HCT116 (cell line): ENCODE results near the gene SHANK3. TPM values are rescaled to one million over a fixed set of nuclear protein-coding genes. Genes with fewer than 3 reads are reported as not detected.

Experiments
- ATAC-seq: fragments of 200-7000 bp; cut with Tn5 transposase; 2 replicates; pipeline ENCODE4 v1.9.1; 2020; ENCODE audit warnings: mild to moderate bottlenecking, moderate library complexity
- BruUV-seq: library from RNA; stranded (reverse); fragments of 400-500 nt; replicated peaks from 2 replicates; lab custom pipeline; 2021; lab: Mats Ljungman, UMichigan
- CTCF ChIA-PET: fragments of 300-600 bp; sonication (Branson Sonifier 250); formaldehyde crosslinking; loops from one replicate; lab custom pipeline; 2021; ENCODE audit warnings: antibody characterized with exemption; lab: Charles Lee
- POLR2A ChIA-PET: fragments of 300-600, 350-600 bp; sonication (Branson Sonifier 250); formaldehyde crosslinking; loops from one replicate; lab custom pipeline; 2021; ENCODE audit warnings: antibody characterized with exemption; lab: Charles Lee
- RAD21 ChIA-PET, 2 experiments: fragments of 300-600 bp; sonication (Branson Sonifier 250); formaldehyde crosslinking; loops; one replicate each; lab custom pipeline; 2023; ENCODE audit warnings: low total read pairs in 2 of 2; ENCODE audit not compliant: uncharacterized antibody in 2 of 2, unreplicated experiment in 2 of 2, low non-redundant PET in 1 of 2; lab: Charles Lee
- DNase-seq: peaks from one replicate; pipeline ENCODE4 v3.0.0-alpha.2; 2010; ENCODE audit warnings: low read depth, low spot score
- H2AFZ ChIP-seq: fragments of 200-600 bp; shearing (Covaris generic), sonication (generic); 2 replicates; pipeline ENCODE4 v1.6.1; 2017; ENCODE audit warnings: low read depth, mixed run types, mixed read lengths, antibody characterized with exemption, low read length; ENCODE audit not compliant: poor library complexity, severe bottlenecking
- H3K27ac ChIP-seq: 2 replicates; pipeline ENCODE4 v1.5.1; 2012; ENCODE audit warnings: low read depth, low read length
- H3K27me3 ChIP-seq: fragments of 200-600 bp; sonication (generic); 2 replicates; pipeline ENCODE4 v1.6.1; 2016; ENCODE audit warnings: mixed run types, low read length, mixed read lengths; ENCODE audit not compliant: insufficient read depth
- H3K36me3 ChIP-seq, 2 experiments: fragments of 200-500 bp in 1 of 2; fragments of 200-600 bp in 1 of 2; sonication (Bioruptor generic) in 1 of 2; sonication (generic) in 1 of 2; 2 replicates each; pipeline versions ENCODE4 v1.5.1 to v1.6.1; 2014 to 2016; ENCODE audit warnings: low read length in 2 of 2, inconsistent platforms in 1 of 2, mixed read lengths in 1 of 2, mixed run types in 1 of 2; ENCODE audit not compliant: insufficient read depth in 2 of 2, control insufficient read depth in 1 of 2
- H3K4me1 ChIP-seq, 2 experiments: fragments of 200-600 bp in 1 of 2; sonication (generic) in 1 of 2; 2 replicates each; pipeline versions ENCODE4 v1.5.1 to v1.6.1; 2012 to 2017; ENCODE audit warnings: low read length in 2 of 2, inconsistent platforms in 1 of 2, mild to moderate bottlenecking in 1 of 2, mixed read lengths in 1 of 2, mixed run types in 1 of 2, moderate library complexity in 1 of 2; ENCODE audit not compliant: insufficient read depth in 2 of 2, control insufficient read depth in 1 of 2
- H3K4me2 ChIP-seq: fragments of 200-600 bp; sonication (generic); 2 replicates; pipeline ENCODE4 v1.6.1; 2017; ENCODE audit warnings: mixed run types, low read length, mixed read lengths
- H3K4me3 ChIP-seq, 2 experiments: fragments of 200-600 bp in 1 of 2; sonication (generic) in 1 of 2; replicated peaks in 1 of 2; 2 replicates each; pipeline ENCODE4 v1.5.1; 2011 to 2016; ENCODE audit warnings: low read length in 2 of 2, control low read depth in 1 of 2, low read depth in 1 of 2, mild to moderate bottlenecking in 1 of 2, mixed read lengths in 1 of 2, mixed run types in 1 of 2
- H3K79me2 ChIP-seq: fragments of 200-600 bp; sonication (generic); 2 replicates; pipeline ENCODE4 v1.6.1; 2017; ENCODE audit warnings: mild to moderate bottlenecking, mixed run types, low read length, moderate library complexity, mixed read lengths; ENCODE audit not compliant: insufficient read depth
- H3K9ac ChIP-seq: fragments of 200-600 bp; sonication (generic); 2 replicates; pipeline ENCODE4 v1.6.1; 2016; ENCODE audit warnings: low read length, mixed read lengths
- H3K9me2 ChIP-seq: fragments of 200-600 bp; sonication (generic), shearing (Covaris generic); 2 replicates; pipeline ENCODE4 v1.6.1; 2017; ENCODE audit warnings: mixed run types, mild to moderate bottlenecking, moderate library complexity; ENCODE audit not compliant: insufficient read depth
- H3K9me3 ChIP-seq, 2 experiments: fragments of 200-500 bp in 1 of 2; fragments of 200-600 bp in 1 of 2; sonication (Bioruptor generic) in 1 of 2; sonication (generic) in 1 of 2; 2 replicates each; pipeline ENCODE4 v1.6.1; 2014 to 2017; ENCODE audit warnings: low read length in 2 of 2, mixed read lengths in 2 of 2, inconsistent platforms in 1 of 2, low read depth in 1 of 2, mild to moderate bottlenecking in 1 of 2, mixed run types in 1 of 2, moderate library complexity in 1 of 2; ENCODE audit not compliant: control insufficient read depth in 1 of 2, insufficient read depth in 1 of 2
- H4K20me1 ChIP-seq: fragments of 200-600 bp; sonication (generic), shearing (Covaris generic); 2 replicates; pipeline ENCODE4 v1.6.1; 2017; ENCODE audit warnings: mixed run types, mild to moderate bottlenecking, moderate library complexity; ENCODE audit not compliant: insufficient read depth
- CBX3 ChIP-seq: IDR thresholded peaks from 2 replicates; pipeline ENCODE4 v1.6.1; 2012; ENCODE audit warnings: low read depth
- EGR1 ChIP-seq: IDR thresholded peaks from 2 replicates; pipeline ENCODE4 v1.6.1; 2012; ENCODE audit warnings: low read depth
- EZH2 ChIP-seq: fragments of 200-600 bp; sonication (generic); IDR thresholded peaks from 2 replicates; pipeline ENCODE4 v1.6.1; 2017; ENCODE audit warnings: antibody characterized with exemption, mixed run types
- FOSL1 ChIP-seq: IDR thresholded peaks from 2 replicates; pipeline ENCODE4 v1.6.1; 2012; ENCODE audit warnings: low read depth
- JUND ChIP-seq: IDR thresholded peaks from 2 replicates; pipeline ENCODE4 v1.6.1; 2012
- POLR2AphosphoS5 ChIP-seq: IDR thresholded peaks from 2 replicates; pipeline ENCODE4 v1.6.1; 2011; ENCODE audit warnings: mild to moderate bottlenecking, low read depth, low read length, moderate library complexity
- SIN3A ChIP-seq: IDR thresholded peaks from 2 replicates; pipeline ENCODE4 v1.6.1; 2012; ENCODE audit warnings: low read depth
- SRF ChIP-seq: IDR thresholded peaks from 2 replicates; pipeline ENCODE4 v1.6.1; 2012; ENCODE audit warnings: low read depth
- ZBTB33 ChIP-seq: IDR thresholded peaks from 2 replicates; pipeline ENCODE4 v1.6.1; 2011; ENCODE audit warnings: mild to moderate bottlenecking, low read length, moderate library complexity; ENCODE audit not compliant: insufficient replicate concordance; ENCODE audit errors: extremely low read depth
- ZNF274 ChIP-seq: fragments of 200-500 bp; sonication (Bioruptor generic); IDR thresholded peaks from 2 replicates; pipeline ENCODE4 v1.6.1; 2014; ENCODE audit warnings: mild to moderate bottlenecking, low read depth, low read length, inconsistent platforms
- intact Hi-C: fragments of 100-400 bp; cut with micrococcal nuclease; formaldehyde crosslinking; loops from 2 replicates; pipeline ENCODE4 v1.10.0; 2022
- total RNA-seq: library from RNA; stranded (reverse); gene quantifications from one replicate; pipeline ENCODE4 v1.2.1, GENCODE V29; 2021; ENCODE audit not compliant: unreplicated experiment
- TF ChIP-seq, protein P1 (sequence below): IDR thresholded peaks from 2 replicates; pipeline ENCODE4 v1.6.1; 2012
- TF ChIP-seq, protein P2 (sequence below), 3 experiments: fragments of 200-600 bp in 1 of 3; sonication (generic) in 1 of 3; IDR thresholded peaks in 2 of 3; conservative IDR thresholded peaks in 1 of 3; 2 replicates each; pipeline ENCODE4 v1.5.1; 2012 to 2017; ENCODE audit warnings: low read depth in 2 of 3, low read length in 2 of 3, antibody characterized with exemption in 1 of 3, borderline replicate concordance in 1 of 3, control low read depth in 1 of 3, mild to moderate bottlenecking in 1 of 3, mixed read lengths in 1 of 3, mixed run types in 1 of 3, moderate library complexity in 1 of 3; ENCODE audit not compliant: insufficient read depth in 1 of 3
- TF ChIP-seq, protein P3 (sequence below): IDR thresholded peaks from 2 replicates; pipeline ENCODE4 v1.6.1; 2012

The SHANK3 gene
- total RNA-seq, 1 experiment from 2014 or later: 16.0 TPM

- Histone ChIP-seq H4K20me1 (no peaks in the 10 kb centered on the region), H3K4me1 (peaks cover 2 to 10% of the 10 kb centered on the region in 2 experiments; a peak in 1 of 4 replicates), H3K4me3 (no peak overlapping the region), H3K9me2 (no peaks in the 10 kb centered on the region), H3K9me3 (no peaks in the 10 kb centered on the region), H3K36me3 (no peaks in the 10 kb centered on the region), H2AFZ (no peak overlapping the region), H3K4me2 (no peak overlapping the region), H3K79me2 (peaks cover 17% of the 10 kb centered on the region), H3K27me3 (no peaks in the 10 kb centered on the region), H3K9ac (no peak overlapping the region), H3K27ac (no peak overlapping the region)
- ChIA-PET POLR2A (no interaction called here), CTCF (interaction anchor here (1.1 kb wide), 1 partner anchor 173 kb away, joined by 4 read pairs; no protein-coding TSS in a partner anchor), RAD21 (no interaction called here)
- TF ChIP-seq EZH2: no peak
- TF ChIP-seq FOSL1: no peak
- TF ChIP-seq ZBTB33: no peak
- no peak for TF ChIP-seq POLR2AphosphoS5
- TF ChIP-seq ZNF274: no peak
- TF ChIP-seq EGR1: no peak
- TF ChIP-seq, protein P1, sequence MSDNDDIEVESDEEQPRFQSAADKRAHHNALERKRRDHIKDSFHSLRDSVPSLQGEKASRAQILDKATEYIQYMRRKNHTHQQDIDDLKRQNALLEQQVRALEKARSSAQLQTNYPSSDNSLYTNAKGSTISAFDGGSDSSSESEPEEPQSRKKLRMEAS: no peak
- TF ChIP-seq, protein P2, sequence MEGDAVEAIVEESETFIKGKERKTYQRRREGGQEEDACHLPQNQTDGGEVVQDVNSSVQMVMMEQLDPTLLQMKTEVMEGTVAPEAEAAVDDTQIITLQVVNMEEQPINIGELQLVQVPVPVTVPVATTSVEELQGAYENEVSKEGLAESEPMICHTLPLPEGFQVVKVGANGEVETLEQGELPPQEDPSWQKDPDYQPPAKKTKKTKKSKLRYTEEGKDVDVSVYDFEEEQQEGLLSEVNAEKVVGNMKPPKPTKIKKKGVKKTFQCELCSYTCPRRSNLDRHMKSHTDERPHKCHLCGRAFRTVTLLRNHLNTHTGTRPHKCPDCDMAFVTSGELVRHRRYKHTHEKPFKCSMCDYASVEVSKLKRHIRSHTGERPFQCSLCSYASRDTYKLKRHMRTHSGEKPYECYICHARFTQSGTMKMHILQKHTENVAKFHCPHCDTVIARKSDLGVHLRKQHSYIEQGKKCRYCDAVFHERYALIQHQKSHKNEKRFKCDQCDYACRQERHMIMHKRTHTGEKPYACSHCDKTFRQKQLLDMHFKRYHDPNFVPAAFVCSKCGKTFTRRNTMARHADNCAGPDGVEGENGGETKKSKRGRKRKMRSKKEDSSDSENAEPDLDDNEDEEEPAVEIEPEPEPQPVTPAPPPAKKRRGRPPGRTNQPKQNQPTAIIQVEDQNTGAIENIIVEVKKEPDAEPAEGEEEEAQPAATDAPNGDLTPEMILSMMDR (IDR thresholded peaks at IDR 0.05 in 2 of 3, conservative IDR thresholded peaks at IDR 0.05 in 1 of 3; ENCODE audit: borderline replicate concordance in 1 of 3, insufficient read depth in 1 of 3, low read depth in 2 of 3, low read length in 2 of 3): no peak
- TF ChIP-seq JUND: no peak
- TF ChIP-seq, protein P3, sequence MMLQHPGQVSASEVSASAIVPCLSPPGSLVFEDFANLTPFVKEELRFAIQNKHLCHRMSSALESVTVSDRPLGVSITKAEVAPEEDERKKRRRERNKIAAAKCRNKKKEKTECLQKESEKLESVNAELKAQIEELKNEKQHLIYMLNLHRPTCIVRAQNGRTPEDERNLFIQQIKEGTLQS: no peak
- TF ChIP-seq CBX3: no peak
- TF ChIP-seq SRF: no peak
- TF ChIP-seq SIN3A: no peak
- BruUV-seq: no TSS peak
- DNase-seq (no peak), ATAC-seq (no peak)
- intact Hi-C loops: no loop called here
Measured at GRCh38 chr22:50699001-50699755, 26.6 kb downstream of the SHANK3 start.
